Stomach (tissue), 9 donors: ENCODE data around the gene WNT6. TPM values are rescaled to one million over a fixed set of nuclear protein-coding genes. Genes with fewer than 3 reads are reported as not detected.

Source experiments
- DNase-seq, 2 donors: peaks; one replicate each; pipeline versions ENCODE4 v3.0.0 to v3.0.0-alpha.2; 2013 to 2019
- H3K27ac ChIP-seq, 5 donors: fragments of 200-600 bp in 4 of 5; sonication (generic) in 4 of 5; one replicate each; pipeline ENCODE4 v1.5.1; 2013 to 2019; ENCODE audit warnings: mild to moderate bottlenecking in 1 of 5, moderate library complexity in 1 of 5
- H3K27me3 ChIP-seq, 3 donors: fragments of 200-600 bp; sonication (generic); one replicate each; pipeline ENCODE4 v1.5.1; 2017 to 2019; ENCODE audit warnings: mixed run types in 1 of 3
- H3K36me3 ChIP-seq, 4 donors: fragments of 200-600 bp; sonication (generic); 1 replicate in 3 of 4; 2 replicates in 1 of 4; pipeline ENCODE4 v1.5.1; 2016 to 2019
- H3K4me1 ChIP-seq, 4 donors: fragments of 200-600 bp; sonication (generic); one replicate each; pipeline ENCODE4 v1.5.1; 2016 to 2019
- H3K4me3 ChIP-seq, 4 donors: fragments of 200-600 bp; sonication (generic) in 3 of 4; one replicate each; pipeline ENCODE4 v1.5.1; 2016 to 2019; ENCODE audit warnings: mild to moderate bottlenecking in 1 of 4
- H3K9me3 ChIP-seq, 4 donors: fragments of 200-600 bp; sonication (generic); one replicate each; pipeline ENCODE4 v1.5.1; 2016 to 2019
- CTCF ChIP-seq, 7 experiments: fragments of 450-650 bp in 4 of 7; fragments of 200-600 bp in 3 of 7; sonication (generic) in 3 of 7; IDR thresholded peaks; one replicate each; pipeline ENCODE4 v1.5.1; 2016 to 2019; ENCODE audit warnings: antibody characterized with exemption in 7 of 7, control low read depth in 2 of 7, mild to moderate bottlenecking in 1 of 7
- EP300 ChIP-seq: sonication (generic); formaldehyde crosslinking; IDR thresholded peaks from one replicate; pipeline ENCODE4 v1.6.1; 2017; ENCODE audit warnings: antibody characterized with exemption
- POLR2A ChIP-seq, 4 donors: fragments of 450-650 bp; IDR thresholded peaks; one replicate each; pipeline ENCODE4 v1.6.1; 2016; ENCODE audit warnings: antibody characterized with exemption in 4 of 4, control low read depth in 2 of 4, mild to moderate bottlenecking in 1 of 4, moderate library complexity in 1 of 4
- POLR2AphosphoS5 ChIP-seq, 3 donors: sonication (generic); formaldehyde crosslinking; IDR thresholded peaks; one replicate each; pipeline ENCODE4 v1.6.1; 2016; ENCODE audit warnings: antibody characterized with exemption in 3 of 3
- WGBS, 5 donors: extraction: QIAGEN DNeasy Blood & Tissue Kit in 3 of 5; methylation state at CpG; one replicate each; pipeline versions ENCODE4 v1.1.5 to v1.1.7; 2013 to 2018; 5-methylcytosine and 5-hydroxymethylcytosine counted together
- intact Hi-C: fragments of 100-400 bp; cut with DNase I; formaldehyde crosslinking; loops from one replicate; pipeline ENCODE4 v1.15.1; 2023; ENCODE audit warnings: low total_unique reads
- polyA plus RNA-seq, 3 donors: library from polyadenylated mRNA; stranded (reverse); fragments of 200-250 nt; gene quantifications; one replicate each; pipeline ENCODE4 v1.2.3, GENCODE V29; 2013
- small RNA-seq, 4 donors: library from RNA; depleted of rRNA; stranded (forward); fragments of <200 nt; gene quantifications; one replicate each; pipeline ENCODE3, GENCODE V24; 2016
- total RNA-seq, 5 donors: library from RNA; depleted of rRNA; stranded (reverse); fragments of >200 nt; gene quantifications; one replicate each; pipeline versions ENCODE4 v1.1.0 to v1.2.3, GENCODE V29; 2014 to 2016
- donor health status: healthy with polysubstance abuse.
- donor health status: Bipolar disorder and iron deficiency.
- donor health status: healthy.

Gene WNT6
- total and polyA plus RNA-seq, 8 donors, result 0.25 to 3.3 (median 1.8) TPM; not detected in 3

DNA sequence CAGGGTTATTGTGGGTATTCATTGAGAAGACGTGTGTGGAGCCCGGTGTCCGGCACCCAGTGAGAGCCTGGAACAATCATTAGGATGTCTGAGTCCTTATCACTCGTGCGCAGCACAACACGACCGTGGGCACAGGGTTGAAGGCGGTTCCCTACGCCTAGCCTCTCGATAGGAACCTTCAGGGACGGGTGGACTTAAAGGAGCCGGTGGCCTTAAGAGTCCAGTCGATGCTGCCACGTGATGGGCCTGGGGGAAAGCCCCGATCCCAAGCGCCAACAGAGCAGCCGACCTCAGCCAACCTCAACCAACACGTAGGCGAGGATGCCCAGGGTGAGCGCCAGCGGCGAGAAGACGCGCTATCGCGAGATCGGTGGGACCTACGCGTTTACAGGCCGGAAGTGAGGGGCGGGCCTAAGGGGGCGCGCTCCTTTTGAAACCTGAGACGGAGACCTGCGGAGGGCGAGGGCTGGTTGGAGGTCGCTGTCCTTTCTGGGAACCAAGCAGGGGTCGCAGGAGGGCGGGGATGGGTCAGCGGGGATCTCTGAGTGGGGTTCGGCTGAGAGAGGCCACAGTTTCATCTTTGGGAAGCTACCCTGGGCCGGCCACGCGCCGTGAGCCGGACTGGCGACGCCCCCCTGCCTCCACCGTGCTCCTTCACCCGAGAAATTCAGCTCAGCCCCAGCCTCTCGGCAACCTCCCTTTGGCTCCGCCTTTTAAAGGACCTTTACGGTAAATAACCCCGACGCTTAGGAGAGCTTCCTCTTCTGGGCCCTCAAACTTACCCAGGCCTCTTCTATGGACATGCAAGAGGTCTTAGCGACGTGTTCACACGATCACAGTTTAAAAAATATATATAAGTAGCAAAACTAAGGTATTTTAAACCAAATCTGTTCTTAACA, 49.4 kb downstream of the WNT6 start:
- peak overlapping the region; percentile 51 to 59 (median 56) for H3K4me3 ChIP-seq
- no peaks in the 10 kb centered on the region for H3K36me3 ChIP-seq
- H3K9me3 ChIP-seq, result no peaks in the 10 kb centered on the region
- H3K27ac ChIP-seq, result peak overlapping the region in 3 of 5 donors; percentile 2 to 50 (median 21)
- peak in 1 of 3 donors; percentile 36 for TF ChIP-seq POLR2AphosphoS5 (IDR thresholded peaks at IDR 0.05)
- TF ChIP-seq EP300, result no peak
- H3K27me3 ChIP-seq, result peaks cover 0 to 26% (median 0%) of the 10 kb centered on the region in 3 donors
- WGBS, 5 donors, result 2 to 5% (median 3%) methylated on average over 32 to 58 of the region's 58 CpGs
- DNase-seq, result peak; percentile 91 to 96
- intact Hi-C loops, result no loop called here
- peaks cover 0 to 18% (median 14%) of the 10 kb centered on the region in 4 donors for H3K4me1 ChIP-seq

DNA sequence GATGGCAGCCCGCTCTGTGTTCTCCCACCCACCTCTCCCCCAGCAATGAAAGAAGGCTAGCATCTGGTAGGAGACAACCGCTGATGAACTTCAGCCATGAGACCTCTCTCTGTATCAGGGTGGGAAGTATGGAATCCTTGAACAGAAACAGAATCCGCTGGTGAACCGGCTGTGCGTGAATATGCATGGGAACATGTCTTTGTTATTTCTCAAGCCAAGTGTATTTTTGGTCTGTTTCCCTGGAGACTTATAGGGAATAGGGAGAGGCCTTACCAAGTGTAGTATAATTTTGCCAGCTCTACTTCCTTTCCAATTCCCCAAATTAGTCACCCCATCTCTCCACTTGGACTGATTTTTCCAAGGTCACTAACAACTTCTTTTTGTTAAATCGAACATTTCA, 51.1 kb downstream of the WNT6 start:
- peaks cover 0 to 19% (median 0%) of the 10 kb centered on the region in 3 donors for H3K27me3 ChIP-seq
- H3K4me3 ChIP-seq, result no peak overlapping the region
- TF ChIP-seq POLR2A (IDR thresholded peaks at IDR 0.05) (no peak), POLR2AphosphoS5 (IDR thresholded peaks at IDR 0.05) (no peak), EP300 (no peak), CTCF (IDR thresholded peaks at IDR 0.05) (no peak)
- peaks cover 0 to 18% (median 14%) of the 10 kb centered on the region in 4 donors for H3K4me1 ChIP-seq
- WGBS, 5 donors, result 90 to 96% (median 92%) methylated on average over 6 of the region's 6 CpGs
- no peak for DNase-seq
- H3K36me3 ChIP-seq, result no peaks in the 10 kb centered on the region
- H3K27ac ChIP-seq, result no peak overlapping the region
- intact Hi-C loops, result no loop called here
- no peaks in the 10 kb centered on the region for H3K9me3 ChIP-seq

DNA sequence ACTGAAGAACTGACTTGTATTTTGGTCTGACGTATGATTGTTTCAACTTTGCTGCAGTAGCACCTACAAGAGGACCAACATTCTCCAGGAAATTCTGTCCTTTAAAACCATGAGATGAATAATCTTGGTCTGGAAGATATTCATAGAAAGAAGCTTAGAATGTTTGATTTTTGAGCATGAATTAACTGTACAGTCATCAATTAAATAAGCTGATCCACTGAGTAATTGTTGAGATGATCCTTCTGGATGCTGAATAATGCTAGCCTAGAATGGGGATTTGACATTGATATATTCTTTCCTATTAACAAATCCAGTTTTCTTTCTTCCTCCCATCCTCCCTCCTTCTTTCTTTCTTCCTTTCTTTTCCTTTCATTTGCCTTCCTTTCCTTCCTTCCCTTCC, 60.9 kb downstream of the WNT6 start:
- no peak for DNase-seq
- Histone ChIP-seq H3K4me3 (no peak overlapping the region), H3K4me1 (no peaks in the 10 kb centered on the region), H3K9me3 (peaks cover 0 to 13% (median 3%) of the 10 kb centered on the region in 4 donors), H3K36me3 (no peaks in the 10 kb centered on the region), H3K27ac (no peak overlapping the region), H3K27me3 (peaks cover 0 to 58% (median 9%) of the 10 kb centered on the region in 3 donors)
- WGBS, 5 donors, result 84 to 98% (median 92%) methylated on average over 1 of the region's 1 CpG
- TF ChIP-seq CTCF (IDR thresholded peaks at IDR 0.05), result no peak
- TF ChIP-seq POLR2AphosphoS5 (IDR thresholded peaks at IDR 0.05), result no peak
- TF ChIP-seq POLR2A (IDR thresholded peaks at IDR 0.05), result no peak
- no peak for TF ChIP-seq EP300
- intact Hi-C loops, result no loop called here

Small RNA genes lying within 50 kb of the gene (small RNA-seq; reads per million reads assigned to genes)
- 0 reads per million in 4 donors for gene RNU6-642P

Other genes starting within 250 kb of the WNT6 start
- gene ZNF142, start 200.2 kb upstream of the WNT6 start, total RNA-seq, result 10 to 100 TPM in 4 of 5 donors, 1 to 10 TPM in 1; 8.3 to 49.1 (median 21.3) TPM
- gene ZNF142, start 200.2 kb upstream of the WNT6 start, polyA plus RNA-seq, result 1 to 10 TPM; 3.6 to 5.5 (median 4.1) TPM
- 10 to 100 TPM in 4 of 5 donors, 1 to 10 TPM in 1; 2.3 to 77.3 (median 18.9) TPM for gene BCS1L, start 200.1 kb upstream of the WNT6 start, total RNA-seq
- 10 to 100 TPM; 14.8 to 54.0 (median 20.1) TPM for gene BCS1L, start 200.1 kb upstream of the WNT6 start, polyA plus RNA-seq
- 1 to 10 TPM in 4 of 5 donors, not detected in 1; 3.6 to 7.0 (median 4.6) TPM for gene RNF25, start 187.8 kb upstream of the WNT6 start, total RNA-seq
- gene RNF25, start 187.8 kb upstream of the WNT6 start, polyA plus RNA-seq, result 10 to 100 TPM; 24.1 to 26.8 (median 26.1) TPM
- gene STK36, start 187.7 kb upstream of the WNT6 start, total RNA-seq, result 100 to 1,000 TPM in 1 of 5 donors, 10 to 100 TPM in 4; 25.2 to 253 (median 33.3) TPM
- 10 to 100 TPM in 1 of 3 donors, 1 to 10 TPM in 2; 3.8 to 23.3 (median 8.5) TPM for gene STK36, start 187.7 kb upstream of the WNT6 start, polyA plus RNA-seq
- 100 to 1,000 TPM in 2 of 5 donors, 10 to 100 TPM in 2, 1 to 10 TPM in 1; 8.8 to 139 (median 32.9) TPM for gene TTLL4, start 149.0 kb upstream of the WNT6 start, total RNA-seq
- gene TTLL4, start 149.0 kb upstream of the WNT6 start, polyA plus RNA-seq, result 10 to 100 TPM in 2 of 3 donors, 1 to 10 TPM in 1; 9.2 to 11.6 (median 10.1) TPM
- 100 to 1,000 TPM in 1 of 5 donors, 10 to 100 TPM in 4; 11.6 to 546 (median 15.8) TPM for gene CYP27A1, start 77.7 kb upstream of the WNT6 start, total RNA-seq
- 10 to 100 TPM in 2 of 3 donors, 1 to 10 TPM in 1; 4.4 to 10.7 (median 10.4) TPM for gene CYP27A1, start 77.7 kb upstream of the WNT6 start, polyA plus RNA-seq
- gene PRKAG3, start 28.0 kb upstream of the WNT6 start, total RNA-seq, result not detected
- gene PRKAG3, start 28.0 kb upstream of the WNT6 start, polyA plus RNA-seq, result not detected
- 1 to 10 TPM in 1 of 5 donors, not detected in 4; 4.3 TPM for gene WNT10A, start 21.0 kb downstream of the WNT6 start, total RNA-seq
- gene WNT10A, start 21.0 kb downstream of the WNT6 start, polyA plus RNA-seq, result 1 to 10 TPM in 1 of 3 donors, not detected in 2; 6.7 TPM
- gene CDK5R2, start 99.9 kb downstream of the WNT6 start, total RNA-seq, result under 1 TPM in 3 of 5 donors, not detected in 2; 0.37 to 0.58 (median 0.45) TPM
- under 1 TPM; 0.20 to 0.56 (median 0.46) TPM for gene CDK5R2, start 99.9 kb downstream of the WNT6 start, polyA plus RNA-seq
- gene FEV, start 125.4 kb downstream of the WNT6 start, total RNA-seq, result 1 to 10 TPM in 1 of 5 donors, not detected in 4; 1.3 TPM
- gene FEV, start 125.4 kb downstream of the WNT6 start, polyA plus RNA-seq, result 1 to 10 TPM in 1 of 3 donors, under 1 TPM in 2; 0.28 to 6.4 (median 0.87) TPM
- gene CRYBA2, start 133.6 kb downstream of the WNT6 start, total RNA-seq, result 1 to 10 TPM in 1 of 5 donors, not detected in 4; 2.8 TPM
- 1 to 10 TPM; 1.2 to 7.5 (median 3.7) TPM for gene CRYBA2, start 133.6 kb downstream of the WNT6 start, polyA plus RNA-seq
- 1 to 10 TPM in 1 of 5 donors, not detected in 4; 2.6 TPM for gene CFAP65, start 181.7 kb downstream of the WNT6 start, total RNA-seq
- under 1 TPM in 1 of 3 donors, not detected in 2; 0.10 TPM for gene CFAP65, start 181.7 kb downstream of the WNT6 start, polyA plus RNA-seq
- gene IHH, start 201.1 kb downstream of the WNT6 start, total RNA-seq, result 10 to 100 TPM in 4 of 5 donors, under 1 TPM in 1; 0.58 to 59.1 (median 16.5) TPM
- gene IHH, start 201.1 kb downstream of the WNT6 start, polyA plus RNA-seq, result 1 to 10 TPM; 6.4 to 9.0 (median 7.8) TPM